ENCODE results near the gene CLCC1.

The CLCC1 gene

DNA sequence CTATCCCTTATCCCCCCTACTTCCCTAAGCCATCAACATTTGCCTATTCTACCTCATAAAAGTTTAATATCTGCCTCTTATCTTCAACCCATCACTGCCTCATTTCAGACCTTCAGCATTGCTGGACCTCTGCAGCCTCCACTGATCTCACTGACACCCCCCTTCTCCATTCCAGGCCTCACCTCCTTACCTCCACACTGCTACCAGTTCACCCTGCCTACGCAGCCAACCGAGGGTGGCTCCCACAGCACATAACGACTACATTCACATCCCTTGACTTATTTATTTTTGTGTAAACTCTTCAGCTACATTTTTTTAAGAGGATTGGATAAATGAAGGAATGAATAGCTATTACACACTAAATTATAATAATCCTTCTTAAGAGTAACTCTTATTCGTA, 14.2 kb downstream of the CLCC1 start:
- Histone ChIP-seq H3K4me1 (ENCODE audit: control insufficient read depth in 1 of 2, insufficient read depth in 2 of 2, low read length in 2 of 2) (no peaks in the 10 kb centered on the region), H2BK120ac (ENCODE audit: insufficient read depth, low read length, poor library complexity) (no peak overlapping the region), H2BK5ac (ENCODE audit: low read depth, low read length, poor library complexity) (no peak overlapping the region), H4K8ac (ENCODE audit: low read depth, low read length) (no peak overlapping the region), H2AK5ac (ENCODE audit: low read length) (no peak overlapping the region), H3K79me2 (ENCODE audit: control insufficient read depth, insufficient read depth, low read length, poor library complexity) (no peaks in the 10 kb centered on the region), H2AFZ (ENCODE audit: insufficient read depth, low read length, poor library complexity) (no peak overlapping the region), H3K4ac (ENCODE audit: low read depth, low read length) (no peak overlapping the region), H2BK12ac (ENCODE audit: low read length) (no peak overlapping the region), H3K27ac (ENCODE audit: low read depth, low read length) (no peak overlapping the region), H3K79me1 (ENCODE audit: low read length) (no peaks in the 10 kb centered on the region), H3K36me3 (ENCODE audit: control insufficient read depth in 1 of 2, insufficient read depth in 2 of 2, low read length in 2 of 2) (peaks cover 2 to 5% of the 10 kb centered on the region in 2 experiments), H3K18ac (ENCODE audit: low read length) (no peak overlapping the region), H4K91ac (ENCODE audit: low read depth, low read length) (no peak overlapping the region), H3K23ac (ENCODE audit: low read length) (no peak overlapping the region), H3K4me2 (ENCODE audit: low read length) (no peak overlapping the region), H3K9me3 (ENCODE audit: insufficient read depth, low read depth, low read length) (no peaks in the 10 kb centered on the region), H3K27me3 (ENCODE audit: insufficient read depth, low read length) (no peaks in the 10 kb centered on the region), H3K4me3 (ENCODE audit: low read depth, low read length) (no peak overlapping the region), H4K12ac (ENCODE audit: low read depth, low read length) (no peak overlapping the region), H3K9ac (ENCODE audit: low read length) (no peak overlapping the region), H3K14ac (ENCODE audit: low read length) (no peak overlapping the region)
- DNase-seq, result no peak
- no CpG with 5 or more reads among the region's 4 CpGs for WGBS (ENCODE audit: extremely low coverage, insufficient coverage, insufficient read length)

DNA sequence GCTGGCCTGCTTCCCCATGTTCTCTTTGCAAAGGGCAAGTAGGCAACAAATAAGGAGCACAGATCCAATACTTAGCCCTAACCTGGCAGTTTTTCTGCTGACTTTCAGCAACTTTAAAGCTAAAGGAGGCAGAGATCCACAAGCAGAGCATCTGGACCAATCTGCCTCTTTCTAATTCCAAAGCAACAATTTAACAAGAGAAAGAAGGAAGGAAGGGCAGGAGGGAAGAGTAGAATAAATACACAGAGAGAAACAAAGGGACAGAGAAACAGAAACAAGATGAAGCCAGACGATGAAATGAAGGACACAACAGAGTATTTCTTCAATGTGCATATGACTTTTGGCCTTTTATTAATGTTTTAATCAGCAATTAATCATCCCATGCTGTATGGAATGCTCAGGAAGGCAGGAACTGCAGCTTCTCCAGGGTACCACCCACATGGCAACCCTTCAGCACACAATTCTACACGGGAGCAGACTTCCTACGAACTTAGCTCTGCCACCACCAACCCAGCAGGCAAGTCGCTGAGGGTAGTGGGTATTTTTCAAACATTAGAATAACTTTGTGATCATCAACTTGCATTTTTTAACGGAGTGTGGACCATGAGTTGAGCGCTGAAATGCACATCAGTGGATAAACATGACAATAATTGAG, 15.3 kb downstream of the CLCC1 start:
- H2BK5ac ChIP-seq (ENCODE audit: low read depth, low read length, poor library complexity), result no peak overlapping the region
- no peak overlapping the region for H2BK120ac ChIP-seq (ENCODE audit: insufficient read depth, low read length, poor library complexity)
- no peak overlapping the region for H3K23ac ChIP-seq (ENCODE audit: low read length)
- no peak overlapping the region for H4K12ac ChIP-seq (ENCODE audit: low read depth, low read length)
- no peak overlapping the region for H3K4me3 ChIP-seq (ENCODE audit: low read depth, low read length)
- H3K14ac ChIP-seq (ENCODE audit: low read length), result no peak overlapping the region
- WGBS (ENCODE audit: extremely low coverage, insufficient coverage, insufficient read length), result no CpG with 5 or more reads among the region's 6 CpGs
- H2BK12ac ChIP-seq (ENCODE audit: low read length), result no peak overlapping the region
- H3K9me3 ChIP-seq (ENCODE audit: insufficient read depth, low read depth, low read length), result no peaks in the 10 kb centered on the region
- no peaks in the 10 kb centered on the region for H3K79me2 ChIP-seq (ENCODE audit: control insufficient read depth, insufficient read depth, low read length, poor library complexity)
- H3K27me3 ChIP-seq (ENCODE audit: insufficient read depth, low read length), result no peaks in the 10 kb centered on the region
- no peaks in the 10 kb centered on the region for H3K79me1 ChIP-seq (ENCODE audit: low read length)
- no peak overlapping the region for H2AK5ac ChIP-seq (ENCODE audit: low read length)
- H2AFZ ChIP-seq (ENCODE audit: insufficient read depth, low read length, poor library complexity), result no peak overlapping the region
- H3K36me3 ChIP-seq (ENCODE audit: control insufficient read depth in 1 of 2, insufficient read depth in 2 of 2, low read length in 2 of 2), result peaks cover 3 to 8% of the 10 kb centered on the region in 2 experiments
- H3K4ac ChIP-seq (ENCODE audit: low read depth, low read length), result no peak overlapping the region
- no peak overlapping the region for H4K91ac ChIP-seq (ENCODE audit: low read depth, low read length)
- no peak overlapping the region for H3K4me2 ChIP-seq (ENCODE audit: low read length)
- no peak for DNase-seq
- H3K18ac ChIP-seq (ENCODE audit: low read length), result no peak overlapping the region
- H3K27ac ChIP-seq (ENCODE audit: low read depth, low read length), result no peak overlapping the region
- no peaks in the 10 kb centered on the region for H3K4me1 ChIP-seq (ENCODE audit: control insufficient read depth in 1 of 2, insufficient read depth in 2 of 2, low read length in 2 of 2)
- H4K8ac ChIP-seq (ENCODE audit: low read depth, low read length), result no peak overlapping the region
- H3K9ac ChIP-seq (ENCODE audit: low read length), result no peak overlapping the region

DNA sequence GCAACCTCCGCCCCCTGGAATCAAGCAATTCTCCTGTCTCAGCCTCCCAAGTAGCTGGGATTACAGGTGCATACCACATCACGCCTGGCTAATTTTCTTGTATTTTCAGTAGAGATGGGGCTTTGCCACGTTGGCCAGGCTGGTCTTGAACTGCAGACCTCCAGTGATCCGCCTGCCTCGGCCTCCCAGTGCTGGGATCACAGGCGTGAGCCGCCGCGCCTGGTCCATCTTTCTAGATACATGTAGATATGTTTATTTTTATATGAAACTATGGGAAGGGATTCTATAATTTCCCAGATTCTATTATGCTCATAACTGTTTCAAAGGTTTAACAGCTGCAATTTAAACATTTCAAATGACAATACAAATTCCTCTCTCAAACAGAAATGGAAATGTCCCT, 27.1 kb downstream of the CLCC1 start:
- Histone ChIP-seq H3K27me3 (ENCODE audit: insufficient read depth, low read length) (no peaks in the 10 kb centered on the region), H3K9ac (ENCODE audit: low read length) (no peak overlapping the region), H3K4ac (ENCODE audit: low read depth, low read length) (no peak overlapping the region), H3K4me3 (ENCODE audit: low read depth, low read length) (no peak overlapping the region), H3K23ac (ENCODE audit: low read length) (no peak overlapping the region), H4K8ac (ENCODE audit: low read depth, low read length) (no peak overlapping the region), H2AK5ac (ENCODE audit: low read length) (no peak overlapping the region), H3K79me1 (ENCODE audit: low read length) (no peaks in the 10 kb centered on the region), H2BK5ac (ENCODE audit: low read depth, low read length, poor library complexity) (no peak overlapping the region), H3K79me2 (ENCODE audit: control insufficient read depth, insufficient read depth, low read length, poor library complexity) (no peaks in the 10 kb centered on the region), H3K18ac (ENCODE audit: low read length) (no peak overlapping the region), H3K4me1 (ENCODE audit: control insufficient read depth in 1 of 2, insufficient read depth in 2 of 2, low read length in 2 of 2) (no peaks in the 10 kb centered on the region), H4K91ac (ENCODE audit: low read depth, low read length) (no peak overlapping the region), H3K27ac (ENCODE audit: low read depth, low read length) (no peak overlapping the region), H3K36me3 (ENCODE audit: control insufficient read depth in 1 of 2, insufficient read depth in 2 of 2, low read length in 2 of 2) (peaks cover 20 to 29% of the 10 kb centered on the region in 2 experiments), H2AFZ (ENCODE audit: insufficient read depth, low read length, poor library complexity) (no peak overlapping the region), H3K4me2 (ENCODE audit: low read length) (no peak overlapping the region), H3K14ac (ENCODE audit: low read length) (no peak overlapping the region), H3K9me3 (ENCODE audit: insufficient read depth, low read depth, low read length) (no peaks in the 10 kb centered on the region), H2BK120ac (ENCODE audit: insufficient read depth, low read length, poor library complexity) (no peak overlapping the region), H4K12ac (ENCODE audit: low read depth, low read length) (no peak overlapping the region), H2BK12ac (ENCODE audit: low read length) (no peak overlapping the region)
- no peak for DNase-seq
- WGBS (ENCODE audit: extremely low coverage, insufficient coverage, insufficient read length), result no CpG with 5 or more reads among the region's 9 CpGs

DNA sequence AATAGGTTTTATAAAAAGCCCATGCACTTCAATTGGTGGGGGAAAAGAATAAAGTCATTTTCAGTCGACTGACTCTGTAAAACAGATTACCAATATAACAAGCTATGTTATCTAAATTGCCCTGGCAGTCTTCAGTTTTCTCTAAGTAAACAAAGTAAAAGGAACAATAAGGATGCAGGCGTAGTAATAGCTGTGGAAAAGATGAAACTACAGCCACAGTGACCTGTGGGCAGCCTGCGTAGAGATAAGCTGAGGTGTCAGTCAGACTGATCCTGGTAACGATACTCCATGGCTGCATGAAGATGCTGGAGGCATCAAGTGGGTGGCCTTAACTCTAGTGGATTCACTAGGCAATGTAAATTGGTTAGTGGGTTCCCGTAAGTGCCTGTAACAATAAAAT, 29.3 kb downstream of the CLCC1 start:
- no peak for DNase-seq
- H4K91ac ChIP-seq (ENCODE audit: low read depth, low read length), result no peak overlapping the region
- no peaks in the 10 kb centered on the region for H3K9me3 ChIP-seq (ENCODE audit: insufficient read depth, low read depth, low read length)
- no peak overlapping the region for H2BK12ac ChIP-seq (ENCODE audit: low read length)
- H3K36me3 ChIP-seq (ENCODE audit: control insufficient read depth in 1 of 2, insufficient read depth in 2 of 2, low read length in 2 of 2), result peaks cover 24 to 33% of the 10 kb centered on the region in 2 experiments
- no peaks in the 10 kb centered on the region for H3K27me3 ChIP-seq (ENCODE audit: insufficient read depth, low read length)
- no peak overlapping the region for H2AFZ ChIP-seq (ENCODE audit: insufficient read depth, low read length, poor library complexity)
- no peak overlapping the region for H2BK5ac ChIP-seq (ENCODE audit: low read depth, low read length, poor library complexity)
- no peaks in the 10 kb centered on the region for H3K79me2 ChIP-seq (ENCODE audit: control insufficient read depth, insufficient read depth, low read length, poor library complexity)
- no peak overlapping the region for H3K4me3 ChIP-seq (ENCODE audit: low read depth, low read length)
- H3K27ac ChIP-seq (ENCODE audit: low read depth, low read length), result no peak overlapping the region
- no peak overlapping the region for H3K23ac ChIP-seq (ENCODE audit: low read length)
- no peak overlapping the region for H2BK120ac ChIP-seq (ENCODE audit: insufficient read depth, low read length, poor library complexity)
- H2AK5ac ChIP-seq (ENCODE audit: low read length), result no peak overlapping the region
- no peak overlapping the region for H3K4me2 ChIP-seq (ENCODE audit: low read length)
- H4K12ac ChIP-seq (ENCODE audit: low read depth, low read length), result no peak overlapping the region
- H4K8ac ChIP-seq (ENCODE audit: low read depth, low read length), result no peak overlapping the region
- no CpG with 5 or more reads among the region's 5 CpGs for WGBS (ENCODE audit: extremely low coverage, insufficient coverage, insufficient read length)
- H3K18ac ChIP-seq (ENCODE audit: low read length), result no peak overlapping the region
- no peaks in the 10 kb centered on the region for H3K4me1 ChIP-seq (ENCODE audit: control insufficient read depth in 1 of 2, insufficient read depth in 2 of 2, low read length in 2 of 2)
- no peak overlapping the region for H3K9ac ChIP-seq (ENCODE audit: low read length)
- H3K14ac ChIP-seq (ENCODE audit: low read length), result no peak overlapping the region
- H3K4ac ChIP-seq (ENCODE audit: low read depth, low read length), result no peak overlapping the region
- no peaks in the 10 kb centered on the region for H3K79me1 ChIP-seq (ENCODE audit: low read length)

All from trophoblast cell (in vitro differentiated cells and primary cell).